ENCODE data around the gene MRPL20.
A peak's percentile ranks its signal among the peaks of the same experiment; 100 is the strongest.

MRPL20 gene

DNA sequence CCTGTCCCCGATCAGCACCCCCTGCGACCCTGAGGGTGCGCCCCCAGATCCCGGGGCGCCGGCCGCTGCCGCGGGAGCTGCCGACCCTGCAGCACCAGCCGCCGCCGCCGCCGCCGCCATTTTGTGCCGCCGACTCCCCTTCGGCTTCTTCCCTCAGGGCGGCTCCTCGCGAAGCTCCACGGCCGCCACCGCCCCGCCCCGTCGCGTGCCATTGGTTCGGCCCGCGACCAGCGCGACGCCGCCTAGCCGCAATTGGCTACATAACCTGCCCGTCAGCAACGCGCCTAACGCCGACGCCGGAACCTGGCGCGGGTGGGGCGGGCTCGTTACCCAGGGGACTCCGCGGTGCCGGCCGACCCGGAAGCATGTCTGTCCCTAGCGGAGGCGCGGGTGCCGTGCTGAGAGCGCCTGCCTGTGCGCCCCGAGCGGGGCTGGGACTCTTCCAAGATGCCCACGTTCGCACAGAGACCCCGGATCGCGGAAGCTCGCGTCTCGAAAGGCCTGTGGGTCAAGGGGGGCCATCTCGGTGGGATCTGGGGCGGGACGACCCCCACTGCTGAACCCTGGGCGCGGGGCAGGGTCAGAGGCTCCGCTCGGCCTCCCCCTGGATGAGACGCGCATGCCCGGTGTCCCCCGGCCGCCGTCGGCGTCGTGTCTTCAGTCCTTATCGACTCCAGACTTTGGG, 7.8 kb downstream of the MRPL20 start, which contains the start of gene CCNL2:
Gene CCNL2 (minus strand): TSS at position 149 of the 685 bp plus-strand sequence. CDS start 29 bp downstream, at position 120.
- Histone ChIP-seq H3K36me3 (peaks cover 66% of the 10 kb centered on the region), H3K9me3 (no peaks in the 10 kb centered on the region), H3K4me3 (ENCODE audit: low read depth in 1 of 2, low read length in 1 of 2) (peak within 1 kb of the TSS; percentile 79 to 80), H3K27me3 (no peaks in the 10 kb centered on the region), H3K27ac (peak within 1 kb of the TSS; percentile 89), H3K4me1 (ENCODE audit: control insufficient read depth in 1 of 2, insufficient read depth in 1 of 2, low read depth in 1 of 2, low read length in 1 of 2) (peaks cover 28 to 30% of the 10 kb centered on the region in 2 experiments)
- TF ChIP-seq, protein P1, sequence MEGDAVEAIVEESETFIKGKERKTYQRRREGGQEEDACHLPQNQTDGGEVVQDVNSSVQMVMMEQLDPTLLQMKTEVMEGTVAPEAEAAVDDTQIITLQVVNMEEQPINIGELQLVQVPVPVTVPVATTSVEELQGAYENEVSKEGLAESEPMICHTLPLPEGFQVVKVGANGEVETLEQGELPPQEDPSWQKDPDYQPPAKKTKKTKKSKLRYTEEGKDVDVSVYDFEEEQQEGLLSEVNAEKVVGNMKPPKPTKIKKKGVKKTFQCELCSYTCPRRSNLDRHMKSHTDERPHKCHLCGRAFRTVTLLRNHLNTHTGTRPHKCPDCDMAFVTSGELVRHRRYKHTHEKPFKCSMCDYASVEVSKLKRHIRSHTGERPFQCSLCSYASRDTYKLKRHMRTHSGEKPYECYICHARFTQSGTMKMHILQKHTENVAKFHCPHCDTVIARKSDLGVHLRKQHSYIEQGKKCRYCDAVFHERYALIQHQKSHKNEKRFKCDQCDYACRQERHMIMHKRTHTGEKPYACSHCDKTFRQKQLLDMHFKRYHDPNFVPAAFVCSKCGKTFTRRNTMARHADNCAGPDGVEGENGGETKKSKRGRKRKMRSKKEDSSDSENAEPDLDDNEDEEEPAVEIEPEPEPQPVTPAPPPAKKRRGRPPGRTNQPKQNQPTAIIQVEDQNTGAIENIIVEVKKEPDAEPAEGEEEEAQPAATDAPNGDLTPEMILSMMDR (IDR thresholded peaks at IDR 0.05): peak; percentile 89

DNA sequence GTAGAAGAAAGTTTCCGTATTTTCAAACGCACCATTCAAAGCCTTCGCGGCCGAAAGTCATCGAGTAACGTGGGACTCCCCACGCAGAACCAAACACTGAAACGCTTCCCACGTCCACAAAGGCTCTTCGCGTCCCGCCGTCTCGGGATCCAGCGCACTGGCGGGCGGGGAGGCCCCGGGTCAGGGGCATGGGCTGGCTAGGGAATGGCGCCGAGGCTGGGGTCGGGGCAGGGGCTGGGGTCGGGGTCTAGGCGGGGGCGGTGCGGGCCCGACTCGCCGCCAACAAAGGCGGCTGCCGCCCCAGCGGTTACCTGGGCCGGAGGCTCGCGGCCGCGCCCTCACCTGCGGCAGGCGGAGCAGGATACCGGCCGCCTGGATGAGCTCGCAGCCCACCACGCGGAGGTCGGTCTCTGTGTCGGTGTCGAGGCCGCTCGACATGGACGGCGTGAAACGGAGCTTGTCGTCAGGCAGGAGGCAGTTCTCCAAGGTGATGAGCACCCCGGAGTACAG, 8.4 kb downstream of the MRPL20 start:
- H3K4me3 ChIP-seq (ENCODE audit: low read depth in 1 of 2, low read length in 1 of 2): peak overlapping the region; percentile 79 to 80
- peaks cover 70% of the 10 kb centered on the region for H3K36me3 ChIP-seq
- peaks cover 28 to 30% of the 10 kb centered on the region in 2 experiments for H3K4me1 ChIP-seq (ENCODE audit: control insufficient read depth in 1 of 2, insufficient read depth in 1 of 2, low read depth in 1 of 2, low read length in 1 of 2)
- no peaks in the 10 kb centered on the region for H3K9me3 ChIP-seq
- TF ChIP-seq, protein P1 (IDR thresholded peaks at IDR 0.05): no peak
- peak overlapping the region; percentile 89 for H3K27ac ChIP-seq
- no peaks in the 10 kb centered on the region for H3K27me3 ChIP-seq

DNA sequence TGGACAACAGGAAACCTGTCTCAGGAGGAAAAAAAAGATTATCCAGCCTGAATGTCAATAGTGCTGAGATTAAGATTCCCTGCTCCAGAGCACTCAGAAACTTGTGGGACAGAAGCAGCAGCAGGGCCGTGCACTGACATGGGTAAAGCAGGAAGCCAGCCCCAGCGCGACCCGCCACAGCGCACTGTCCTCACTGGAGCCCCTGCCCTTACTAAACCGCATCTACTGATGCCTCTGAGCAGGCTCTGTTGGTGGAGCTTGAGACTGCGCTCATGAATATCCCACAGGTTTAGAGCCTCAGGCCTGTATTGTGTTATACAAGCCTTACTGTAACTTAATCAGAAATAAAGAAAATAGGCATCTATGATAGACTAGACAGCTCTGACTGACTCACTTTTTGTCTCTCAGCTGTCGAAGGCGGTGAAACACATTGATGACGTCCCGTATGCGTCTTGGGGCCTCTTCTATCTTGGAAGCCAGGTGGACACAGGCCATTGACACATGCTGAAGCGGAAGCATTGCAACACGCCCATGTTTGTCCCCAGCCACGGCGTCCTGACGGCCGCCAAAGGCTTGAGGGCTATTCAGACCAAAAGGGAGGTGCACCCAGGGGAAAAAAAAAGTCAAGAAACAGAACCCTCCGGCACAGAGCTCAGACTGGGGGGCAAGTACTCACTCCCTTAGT, 9.1 kb downstream of the MRPL20 start:
- TF ChIP-seq, protein P1 (IDR thresholded peaks at IDR 0.05): no peak
- no peaks in the 10 kb centered on the region for H3K9me3 ChIP-seq
- H3K4me3 ChIP-seq (ENCODE audit: low read depth in 1 of 2, low read length in 1 of 2): peak overlapping the region; percentile 79 to 80
- no peaks in the 10 kb centered on the region for H3K27me3 ChIP-seq
- H3K27ac ChIP-seq: peak overlapping the region; percentile 89
- H3K4me1 ChIP-seq (ENCODE audit: control insufficient read depth in 1 of 2, insufficient read depth in 1 of 2, low read depth in 1 of 2, low read length in 1 of 2): peaks cover 28 to 30% of the 10 kb centered on the region in 2 experiments
- peaks cover 70% of the 10 kb centered on the region for H3K36me3 ChIP-seq

GRCh38 chr1:1395166-1395565, 11.9 kb downstream of the MRPL20 start:
- no peaks in the 10 kb centered on the region for H3K27me3 ChIP-seq
- H3K27ac ChIP-seq: no peak overlapping the region
- no peak overlapping the region for H3K4me3 ChIP-seq (ENCODE audit: low read depth in 1 of 2, low read length in 1 of 2)
- H3K36me3 ChIP-seq: peaks cover 73% of the 10 kb centered on the region
- TF ChIP-seq, protein P1 (IDR thresholded peaks at IDR 0.05): no peak
- H3K4me1 ChIP-seq (ENCODE audit: control insufficient read depth in 1 of 2, insufficient read depth in 1 of 2, low read depth in 1 of 2, low read length in 1 of 2): peaks cover 19 to 21% of the 10 kb centered on the region in 2 experiments
- H3K9me3 ChIP-seq: no peaks in the 10 kb centered on the region

DNA sequence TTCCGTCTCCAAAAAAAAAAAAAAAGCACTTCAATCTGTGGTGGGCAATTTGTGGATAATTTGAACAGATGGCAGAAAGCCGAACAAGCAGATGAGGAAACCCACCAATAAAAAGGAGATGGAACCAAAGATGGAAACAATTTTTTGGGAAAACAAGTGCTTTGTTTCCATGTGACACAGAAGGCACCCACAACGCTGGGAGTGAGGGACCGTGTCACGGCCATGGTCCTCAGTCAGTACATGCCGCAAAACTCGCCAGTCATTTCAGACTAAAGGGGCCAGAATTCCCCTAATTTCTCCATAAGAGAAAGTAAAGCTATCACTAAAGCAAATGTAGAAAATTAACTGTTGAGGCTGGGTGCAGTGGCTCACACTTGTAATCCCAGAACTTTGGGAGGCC, 13.0 kb downstream of the MRPL20 start:
- TF ChIP-seq, protein P1 (IDR thresholded peaks at IDR 0.05): no peak
- no peaks in the 10 kb centered on the region for H3K27me3 ChIP-seq
- peaks cover 83% of the 10 kb centered on the region for H3K36me3 ChIP-seq

More for the DNA sequence above, 13.0 kb downstream of the MRPL20 start:
- Histone ChIP-seq H3K4me3 (ENCODE audit: low read depth in 1 of 2, low read length in 1 of 2) (no peak overlapping the region), H3K27ac (no peak overlapping the region), H3K4me1 (ENCODE audit: control insufficient read depth in 1 of 2, insufficient read depth in 1 of 2, low read depth in 1 of 2, low read length in 1 of 2) (peaks cover 11 to 12% of the 10 kb centered on the region in 2 experiments), H3K9me3 (no peaks in the 10 kb centered on the region)
